Measurements from ENCODE around the gene SGF29.
"Not testable (repeated sequence)": the region's sequence is repeated elsewhere in the genome, so short reads cannot be mapped to it uniquely, and the experiment has no call there.

Gene SGF29

DNA sequence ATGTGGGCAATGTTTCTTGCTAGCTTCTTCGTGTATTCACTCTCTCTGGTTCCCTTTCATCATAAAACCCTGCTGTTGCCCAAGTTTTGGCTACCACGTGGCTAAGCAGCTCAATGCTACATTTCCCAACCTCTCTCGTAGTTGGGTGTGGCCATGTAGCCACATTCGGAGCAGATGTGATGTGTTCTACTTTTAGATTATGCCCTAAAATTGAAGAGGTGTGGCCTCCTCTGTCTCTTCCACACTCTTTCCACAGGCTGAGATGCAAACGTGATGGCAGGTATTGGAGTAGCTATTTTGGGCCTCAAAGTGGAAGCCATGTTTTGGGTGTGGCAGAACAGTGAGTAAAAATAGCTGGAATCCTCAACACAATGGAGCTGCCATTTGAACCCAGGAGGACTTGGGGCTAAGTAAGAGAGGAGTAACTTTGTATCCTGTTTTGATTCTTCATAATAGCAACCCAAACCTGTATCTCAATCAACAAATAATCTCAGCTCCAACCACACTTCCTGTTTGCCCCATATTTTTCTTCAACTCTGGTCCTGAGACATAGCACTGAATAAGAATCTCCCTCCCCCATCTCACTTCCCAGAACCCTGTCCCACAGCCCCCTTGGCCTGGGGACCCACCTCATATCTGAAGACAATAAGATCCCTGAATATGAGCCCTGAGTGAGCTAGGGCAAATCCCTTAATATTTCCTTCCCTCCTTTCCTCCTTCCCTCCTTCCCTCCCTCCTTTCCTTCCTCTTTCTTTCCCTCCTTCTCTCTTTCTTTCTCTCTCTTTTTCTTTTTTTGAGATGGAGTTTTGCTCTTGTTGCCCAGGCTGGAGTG is 19.0 kb upstream of the SGF29 start:
- no peak for DNase-seq

DNA sequence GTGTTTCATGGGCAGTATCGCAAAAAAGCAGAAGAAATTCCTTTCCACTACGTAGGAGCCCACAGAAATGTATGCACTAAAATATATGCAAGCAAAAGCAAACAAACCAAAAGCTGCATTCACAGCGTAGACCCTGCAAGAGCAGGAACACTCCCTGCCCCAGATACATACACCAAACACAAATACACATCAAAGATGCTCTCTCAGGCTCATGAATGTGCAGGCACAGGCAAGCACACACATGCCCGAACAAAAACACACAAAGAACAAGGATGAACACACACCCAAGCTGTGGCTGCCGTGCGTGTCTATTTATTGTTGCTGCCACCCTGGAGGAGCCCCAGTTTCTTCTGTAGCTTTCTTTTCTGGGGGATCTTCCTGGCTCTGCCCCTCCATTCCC is 16.6 kb upstream of the SGF29 start:
- no peak for DNase-seq

DNA sequence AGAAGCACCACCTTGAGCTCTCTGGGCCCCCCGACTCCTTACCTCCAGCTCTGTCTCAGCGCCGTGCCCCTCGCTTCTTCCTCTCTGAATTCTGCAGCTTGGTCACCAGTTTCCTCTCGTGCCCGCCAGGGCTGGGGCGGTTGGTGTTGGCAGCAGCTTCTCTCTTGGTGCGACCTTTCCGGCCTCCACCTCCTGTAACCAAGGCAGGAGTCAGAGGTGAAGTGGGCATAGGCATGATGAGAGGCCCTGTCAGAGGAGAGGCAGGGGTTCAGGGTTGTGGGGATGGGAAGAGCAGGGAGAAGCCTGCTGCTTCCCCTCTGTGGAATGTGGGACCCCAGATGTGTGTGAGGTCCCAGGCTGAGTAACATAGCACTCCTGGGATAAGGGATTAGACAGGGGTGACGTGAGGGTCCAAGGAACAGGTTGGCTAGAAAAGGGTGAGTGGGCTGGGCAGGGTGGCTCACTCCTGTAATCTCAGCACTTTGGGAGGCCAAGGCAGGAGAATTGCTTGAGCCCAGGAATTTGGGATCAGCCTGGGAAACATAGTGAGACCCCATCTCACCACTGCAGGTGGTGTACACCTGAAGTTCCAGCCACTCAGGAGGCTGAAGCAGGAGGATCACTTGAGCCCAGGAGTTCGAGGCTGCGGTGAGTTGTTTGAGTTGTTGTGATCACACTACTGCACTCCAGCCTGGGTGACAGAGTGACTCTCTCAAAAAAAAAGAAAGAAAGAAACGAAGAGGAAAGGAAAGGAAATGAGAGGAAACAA is 15.6 kb upstream of the SGF29 start:
- DNase-seq, result no peak

DNA sequence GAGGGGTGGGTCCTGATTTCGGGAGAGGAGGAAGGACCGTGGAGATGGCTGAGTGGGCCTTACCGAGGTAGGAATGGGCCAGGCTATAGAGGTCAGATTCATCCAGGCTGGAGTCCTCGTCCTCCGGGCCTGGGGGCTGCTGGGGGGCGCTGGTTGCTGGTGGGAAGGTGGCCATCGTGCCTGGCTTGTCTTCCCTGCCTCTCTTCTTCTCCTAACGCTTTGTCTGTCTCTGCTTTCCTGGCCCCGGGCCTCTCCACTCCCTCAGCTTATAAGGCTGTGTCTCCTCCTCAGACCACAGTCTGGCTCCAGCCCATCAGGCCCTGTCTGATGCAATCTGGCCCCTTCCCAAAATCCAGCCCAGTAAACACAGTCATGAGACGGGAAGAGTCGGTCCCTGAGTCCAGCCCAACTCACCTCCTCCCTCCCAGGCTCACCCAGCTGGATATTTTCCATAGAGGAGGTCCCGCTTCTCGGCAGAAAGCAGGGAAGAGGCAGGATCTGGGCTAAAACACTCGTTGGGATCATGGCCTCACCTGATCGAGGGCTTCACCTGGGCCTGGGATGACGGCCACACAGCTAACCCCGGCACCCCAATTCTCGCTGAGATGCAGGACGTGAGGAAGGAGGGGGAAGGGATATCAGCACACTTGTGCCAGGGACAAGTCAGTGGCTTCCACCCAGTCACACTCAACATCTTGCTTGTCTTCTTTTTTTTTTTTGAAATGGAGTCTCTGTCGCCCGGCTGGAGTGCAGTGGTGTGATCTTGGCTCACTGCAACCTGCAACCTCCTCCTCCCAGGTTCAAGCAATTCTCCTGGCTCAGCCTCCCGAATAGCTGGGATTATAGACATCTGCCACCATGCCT is 14.8 kb upstream of the SGF29 start, which contains the start of gene NUPR1:
Gene NUPR1 (minus strand): TSS at position 242 of the 864 bp plus-strand sequence. CDS start 67 bp downstream, at position 175.
- no peak for DNase-seq

DNA sequence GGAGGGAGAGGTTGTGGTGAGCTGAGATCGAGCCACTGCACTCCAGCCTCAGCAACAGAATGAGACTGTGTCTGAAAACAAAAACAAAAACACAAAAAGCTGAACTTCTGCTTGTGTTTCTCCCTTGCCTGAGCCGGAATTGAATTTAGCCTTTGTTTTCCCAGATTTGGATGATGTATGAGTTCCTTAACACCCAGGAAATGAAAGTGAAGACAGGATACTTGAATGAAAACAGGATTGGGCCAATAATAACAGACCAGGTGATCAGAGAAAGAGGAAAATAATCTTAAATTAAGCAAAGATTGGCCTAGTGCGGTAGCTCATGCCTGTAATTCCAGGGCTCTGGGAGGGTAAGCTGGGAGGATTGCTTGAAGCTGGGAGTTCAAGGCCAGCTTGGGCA is 13.4 kb upstream of the SGF29 start:
- DNase-seq, result no peak

DNA sequence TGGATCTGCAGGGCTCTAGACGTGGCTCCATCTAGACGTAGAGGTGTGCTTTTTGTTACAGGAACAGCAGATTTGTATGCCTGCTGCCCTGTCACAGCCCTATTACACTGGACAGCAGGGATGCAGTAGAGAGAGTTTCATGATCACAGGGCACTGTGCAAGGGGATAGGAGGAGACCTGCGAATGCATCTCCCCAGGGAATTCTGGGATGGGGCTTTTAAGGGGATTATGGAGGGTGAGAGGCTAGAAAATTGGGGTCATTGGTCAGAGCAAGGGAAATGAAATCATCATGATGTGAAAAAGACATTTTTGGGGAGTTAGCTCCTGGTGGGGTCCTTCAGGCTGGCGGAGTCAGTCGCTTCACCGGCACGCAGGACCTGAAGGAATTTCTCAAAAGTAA is 11.1 kb upstream of the SGF29 start:
- no peak for DNase-seq

DNA sequence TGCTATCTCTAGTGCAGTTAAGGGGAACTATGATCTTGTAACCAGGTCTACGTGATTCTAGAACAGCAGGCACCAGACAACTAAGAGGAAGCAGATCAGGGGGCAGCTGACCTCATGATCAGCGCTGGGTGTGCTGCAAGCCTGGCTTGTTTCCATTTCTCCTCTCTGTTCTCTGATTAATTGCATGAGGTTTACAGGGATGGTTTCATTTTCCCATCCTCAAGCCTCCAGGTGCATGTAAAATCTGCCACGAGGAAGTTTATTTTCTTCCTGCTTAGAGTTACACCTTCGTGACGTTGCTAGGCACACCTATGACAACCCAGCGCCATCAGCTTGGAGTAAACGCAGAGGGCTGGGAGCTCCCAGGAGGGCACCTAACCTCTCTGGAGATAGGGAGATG is 10.6 kb upstream of the SGF29 start:
- DNase-seq, result no peak

DNA sequence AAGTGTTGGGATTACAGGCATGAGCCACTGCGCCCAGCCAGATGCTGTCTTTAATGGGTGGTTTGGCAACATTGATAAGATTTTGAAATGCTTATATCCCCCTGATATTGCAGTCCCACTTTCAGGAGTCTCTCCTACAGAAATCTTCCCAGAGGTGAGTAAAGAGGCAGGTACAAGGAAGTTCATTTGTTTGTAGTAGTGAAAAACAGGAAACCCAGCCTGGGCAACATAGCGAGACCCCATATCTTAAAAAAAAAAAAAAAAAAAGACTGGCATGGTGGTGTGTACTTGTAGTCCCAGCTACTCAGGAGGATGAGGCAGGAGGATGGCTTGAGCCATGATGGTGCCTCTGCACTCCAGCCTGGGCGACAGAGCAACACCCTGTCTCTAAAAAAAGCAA is 8.7 kb upstream of the SGF29 start:
- no peak for DNase-seq

DNA sequence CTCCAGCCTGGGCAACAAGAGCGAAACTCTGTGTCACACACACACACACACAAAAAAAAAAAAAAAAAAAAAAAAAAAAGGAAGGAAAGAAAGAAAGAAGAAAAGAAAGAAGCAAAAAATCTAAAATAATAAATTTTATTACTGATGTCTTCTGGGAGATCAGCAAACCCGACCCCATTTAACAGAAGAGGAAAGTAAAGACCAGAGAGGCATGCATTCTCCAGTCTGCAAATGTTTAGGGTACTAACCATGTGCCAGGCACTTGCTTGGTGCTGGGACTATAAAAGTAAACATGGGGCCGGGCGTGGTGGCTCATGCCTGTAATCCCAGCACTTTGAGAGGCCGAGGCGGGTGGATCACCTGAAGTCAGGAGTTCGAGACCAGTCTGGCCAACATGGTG is 7.8 kb upstream of the SGF29 start:
- not testable (repeated sequence) for DNase-seq

DNA sequence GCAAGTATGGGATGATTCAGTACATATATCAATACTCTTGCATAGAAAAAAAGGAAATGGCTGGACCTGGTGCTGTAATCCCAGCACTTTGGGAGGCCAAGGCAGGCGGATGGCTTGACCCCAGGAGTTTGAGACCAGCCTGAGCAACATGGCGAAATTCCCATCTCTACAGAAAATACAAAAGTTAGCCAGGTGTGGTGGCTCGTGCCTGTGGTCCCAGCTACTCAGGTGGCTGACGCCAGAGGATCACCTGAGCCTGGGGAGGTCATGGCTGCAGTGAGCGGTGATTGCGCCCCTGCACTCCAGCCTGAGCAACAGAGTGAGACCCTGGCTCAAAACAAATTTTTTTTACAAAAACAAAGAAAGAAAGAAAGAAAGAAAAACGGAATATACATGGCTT is 7.1 kb upstream of the SGF29 start:
- no peak for DNase-seq

DNA sequence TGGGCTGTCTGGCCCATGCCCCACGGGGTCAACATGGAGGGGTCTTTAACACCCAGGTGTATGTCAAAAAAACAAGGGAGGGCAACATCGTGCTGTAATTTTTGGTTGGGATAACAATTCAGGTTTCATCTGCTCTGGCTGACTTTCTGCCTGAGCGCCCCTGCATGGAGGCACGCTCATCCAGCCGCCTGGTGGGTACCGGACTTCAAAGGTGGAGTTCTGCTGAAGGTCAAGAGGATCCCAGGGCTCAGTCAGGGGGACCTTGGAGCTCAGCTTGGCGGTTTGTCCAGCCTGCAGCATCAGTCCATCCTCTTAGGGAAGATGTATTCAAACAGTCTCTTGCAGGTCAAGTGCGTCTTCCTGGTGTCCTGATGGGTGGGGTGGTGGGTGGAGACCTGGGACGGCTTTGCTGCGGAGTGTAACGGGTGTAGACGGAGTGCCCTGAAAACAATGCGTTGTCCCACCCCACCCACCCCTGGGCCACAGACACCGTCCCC is 5.4 kb upstream of the SGF29 start:
- no peak for DNase-seq

DNA sequence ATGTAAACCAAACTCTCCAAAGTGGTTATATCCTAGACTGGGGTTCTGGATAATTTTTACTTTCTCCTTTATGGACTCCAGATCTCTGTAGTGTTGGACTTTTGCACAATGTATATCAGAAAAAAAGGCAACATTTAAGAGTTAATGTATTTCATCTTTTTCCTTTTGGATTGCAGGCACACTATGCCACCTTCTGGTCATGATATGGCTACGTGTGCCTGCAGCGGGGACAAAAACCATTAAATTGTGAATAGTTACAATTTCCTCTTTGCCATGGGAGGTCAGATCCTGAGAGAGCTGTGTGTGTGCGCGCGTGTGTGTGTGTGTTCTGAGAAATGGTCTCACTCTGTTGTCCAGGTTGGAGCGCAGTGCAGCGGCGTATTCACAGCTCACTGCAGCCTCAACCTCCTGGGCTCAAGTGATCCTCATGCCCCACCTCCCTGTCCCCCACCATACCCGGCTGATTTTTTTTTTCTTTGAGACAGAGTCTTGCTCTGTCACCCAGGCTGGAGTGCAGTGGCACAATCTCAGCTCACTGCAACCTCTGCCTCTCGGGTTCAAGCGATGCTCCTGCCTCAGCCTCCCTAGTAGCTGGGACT is 4.3 kb upstream of the SGF29 start:
- DNase-seq, result no peak

DNA sequence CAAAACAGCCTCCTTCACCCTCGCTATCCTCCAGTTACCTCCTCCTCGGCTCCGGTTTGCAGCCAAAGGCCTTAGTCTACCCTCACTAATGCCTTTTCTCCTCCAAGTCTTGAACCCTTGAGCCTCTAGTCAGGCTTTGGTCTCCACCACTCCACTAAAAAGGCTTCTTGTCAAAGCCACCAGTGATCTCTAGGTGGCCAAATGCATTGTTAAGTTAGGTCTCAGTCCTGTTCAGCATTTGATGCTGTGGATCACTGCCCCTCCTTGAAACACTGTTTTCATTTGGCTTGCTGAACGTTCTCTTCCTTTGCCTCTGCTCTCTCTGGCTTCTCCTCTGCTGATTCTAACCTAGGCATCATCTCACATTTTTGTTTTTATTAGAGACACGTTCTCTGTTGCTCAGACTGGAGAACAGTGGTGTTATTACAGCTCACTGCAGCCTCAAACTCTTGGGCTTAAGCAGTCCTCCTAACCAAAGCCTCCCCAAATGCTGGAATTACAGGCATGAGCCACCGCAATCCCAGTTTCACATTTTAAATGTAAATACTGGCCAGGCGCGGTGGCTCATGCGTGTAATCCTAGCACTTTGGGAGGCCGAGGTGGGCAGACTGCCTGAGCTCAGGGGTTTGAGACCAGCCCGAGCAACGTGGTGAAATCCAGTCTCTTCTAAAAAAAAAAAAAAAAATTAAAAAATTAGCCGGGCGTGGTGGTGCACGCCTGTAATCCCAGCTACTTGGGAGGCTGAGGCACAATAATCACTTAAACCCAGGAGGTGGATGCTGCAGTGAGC is 1.1 kb downstream of the SGF29 start:
- no peak for DNase-seq

DNA sequence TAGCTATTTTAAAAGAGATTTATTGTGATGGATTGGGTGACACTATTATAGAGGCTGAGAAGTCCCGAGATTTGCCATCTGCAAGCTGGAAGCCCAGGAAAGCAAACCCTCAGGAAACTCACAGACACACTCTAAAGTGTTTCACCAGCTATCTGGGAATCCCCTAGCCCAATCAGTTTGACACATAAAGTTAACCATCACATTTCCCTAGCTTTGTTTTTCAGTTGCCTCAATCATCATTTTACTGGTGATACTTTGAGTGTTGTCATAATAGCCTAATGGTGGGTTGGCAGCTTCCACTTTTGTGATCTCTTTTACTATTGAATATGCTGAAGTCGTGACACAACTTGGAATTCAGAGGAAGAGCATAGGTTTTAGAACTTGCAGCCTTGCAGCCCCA is 1.8 kb downstream of the SGF29 start:
- DNase-seq, result no peak

DNA sequence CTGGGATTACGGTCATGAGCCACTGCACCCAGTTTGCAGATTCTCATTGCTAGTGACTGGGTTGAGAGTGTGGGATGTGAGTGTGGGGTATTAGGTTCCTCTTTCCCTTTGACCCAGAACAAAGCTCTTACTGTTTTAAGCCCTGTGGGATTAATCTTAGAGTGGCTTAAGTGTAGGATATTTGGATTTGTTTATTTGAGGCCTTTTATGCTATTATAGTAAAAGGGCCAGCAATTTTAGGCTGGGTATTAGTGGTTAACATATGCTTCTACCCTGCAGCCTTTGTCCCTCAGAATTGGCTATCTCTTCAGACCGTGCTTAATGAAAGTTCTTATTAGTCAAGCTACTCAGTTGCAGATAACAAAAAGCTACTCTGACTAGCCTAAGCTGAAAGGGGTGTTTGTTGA is 3.2 kb downstream of the SGF29 start:
- no peak for DNase-seq

DNA sequence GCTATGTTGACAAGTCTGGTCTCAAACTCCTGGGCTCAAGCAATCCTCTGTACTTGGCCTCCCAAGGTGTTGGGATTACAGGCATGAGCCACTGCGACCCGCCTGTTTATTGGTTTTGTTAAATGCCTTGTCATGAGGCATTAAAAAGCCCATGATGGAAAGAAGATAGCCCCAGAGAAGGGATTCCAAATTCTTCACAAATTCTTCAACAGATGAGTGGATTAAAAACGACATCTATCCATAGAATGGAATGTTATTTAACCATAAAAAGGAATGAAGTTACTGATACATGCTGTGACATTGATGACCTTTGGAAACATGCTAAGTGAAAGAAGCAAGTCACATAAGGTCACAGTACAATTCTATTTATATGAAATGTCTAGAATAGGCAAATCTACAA is 4.7 kb downstream of the SGF29 start:
- no peak for DNase-seq

DNA sequence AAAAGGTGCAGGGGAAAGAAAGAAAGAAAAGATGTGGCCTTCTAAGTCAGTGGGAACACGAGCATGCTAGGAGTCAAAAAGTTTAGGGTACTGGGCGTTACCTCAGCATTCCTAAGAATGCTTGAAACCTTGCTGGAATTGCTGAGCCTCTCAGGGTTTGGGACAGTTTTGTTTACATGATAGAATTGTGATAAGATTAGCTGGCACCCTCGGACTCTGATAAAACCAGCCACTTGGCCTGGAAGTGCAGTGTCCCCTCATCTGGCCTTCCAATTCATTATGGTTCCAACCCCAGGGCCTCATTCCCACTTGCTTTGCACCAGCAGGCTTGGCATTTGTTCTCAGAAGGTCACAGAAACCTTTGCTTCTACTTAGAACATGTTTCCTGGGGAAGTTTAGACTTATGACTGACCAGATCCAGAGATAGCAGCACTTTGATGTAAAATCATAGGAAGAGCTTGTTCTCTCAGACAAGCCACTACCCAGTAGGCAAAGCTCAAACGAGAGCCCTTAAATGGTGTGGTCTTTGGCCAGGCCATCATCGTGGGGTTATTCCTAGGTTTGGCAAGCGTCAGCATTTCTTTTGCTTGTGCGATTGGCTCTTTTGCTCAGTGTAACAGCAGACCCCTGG is 8.0 kb downstream of the SGF29 start:
- no peak for DNase-seq

DNA sequence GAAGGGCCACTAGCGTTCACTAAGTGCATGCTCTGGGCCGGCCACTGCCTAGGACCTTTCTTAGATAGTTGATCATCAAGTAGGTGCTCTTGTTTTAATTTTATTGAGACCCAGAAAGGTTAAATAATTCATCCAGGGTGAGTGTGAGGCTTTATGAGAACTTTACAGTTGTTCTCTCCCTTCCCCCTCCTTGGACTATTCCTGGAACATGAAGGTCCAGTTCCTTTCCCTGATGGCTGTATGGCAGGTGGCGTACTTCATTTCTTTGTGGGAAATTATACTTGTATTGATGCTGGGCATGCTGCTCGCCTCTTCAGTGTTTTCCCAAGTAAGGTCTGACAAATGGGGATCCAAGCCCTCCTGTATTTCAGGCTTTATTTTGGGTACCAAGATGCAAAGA is 8.5 kb downstream of the SGF29 start:
- no peak for DNase-seq

DNA sequence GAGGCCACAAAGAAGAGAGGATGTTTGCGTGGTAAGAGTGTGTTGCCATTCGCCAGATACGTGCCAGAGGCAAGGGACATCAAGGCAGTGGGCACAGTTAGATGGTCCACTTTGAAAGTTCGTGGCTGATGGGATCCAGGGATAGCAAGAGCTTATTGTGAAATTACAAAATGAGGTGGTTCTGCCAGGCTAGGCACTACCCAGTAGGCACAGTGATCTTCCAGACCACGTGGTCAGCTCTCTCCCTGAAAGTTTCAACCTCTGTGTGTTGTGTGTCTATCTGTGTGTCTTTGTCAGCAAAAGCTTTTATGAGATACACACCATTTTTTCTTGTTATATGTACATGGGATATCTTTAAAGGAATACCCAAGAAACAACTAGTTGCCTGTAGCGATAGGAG is 9.5 kb downstream of the SGF29 start:
- DNase-seq, result no peak

DNA sequence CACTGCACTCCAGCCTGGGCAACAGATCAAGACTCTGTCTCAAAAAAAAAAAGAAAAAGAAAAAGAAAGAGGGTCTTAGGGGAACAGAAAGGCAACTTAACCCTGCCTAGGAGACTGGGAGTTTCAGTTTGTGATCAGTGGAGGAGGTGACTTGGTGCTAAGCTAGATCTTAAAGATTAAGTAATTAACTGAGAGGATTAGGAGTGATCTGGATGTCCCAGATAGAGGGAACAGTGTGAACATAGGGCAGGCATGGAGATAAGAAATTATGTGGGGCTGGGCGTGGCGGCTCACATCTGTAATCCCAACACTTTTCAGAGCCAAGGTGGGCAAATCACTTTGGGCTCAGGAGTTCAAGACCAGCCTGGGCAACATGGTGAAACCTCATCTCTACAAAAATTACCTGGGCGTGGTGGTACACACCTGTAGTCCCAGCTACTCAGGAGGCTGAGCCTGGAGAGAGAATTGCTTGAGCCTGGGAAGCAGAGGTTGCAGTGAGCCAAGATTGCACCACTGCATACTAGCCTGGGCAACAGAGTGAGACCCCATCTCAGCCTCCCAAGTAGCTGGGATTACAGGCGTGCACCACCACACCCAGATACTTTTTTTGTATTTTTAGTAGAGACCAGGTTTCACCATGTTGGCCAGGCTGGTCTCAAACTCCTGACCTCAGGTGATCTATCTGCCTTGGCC is 12.7 kb downstream of the SGF29 start:
- not testable (repeated sequence) for DNase-seq

DNA sequence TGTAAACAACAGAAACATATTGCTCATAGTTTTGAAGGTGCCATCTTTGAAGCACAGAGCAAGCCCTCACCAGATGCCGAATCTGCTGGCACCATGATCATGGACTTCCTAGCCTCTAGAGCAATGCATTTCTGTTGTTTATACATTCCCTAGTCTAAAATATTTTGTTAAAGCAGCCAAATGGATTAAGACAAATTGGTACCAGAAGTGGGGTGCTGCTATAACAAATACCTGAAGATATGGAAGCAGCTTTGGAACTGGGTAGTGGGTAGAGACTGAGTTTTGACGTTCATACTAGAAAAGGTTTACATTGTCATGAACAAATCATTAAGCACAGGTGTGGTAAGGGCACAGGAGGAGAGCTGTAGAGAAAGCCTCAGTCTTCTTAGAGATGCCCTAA is 13.6 kb downstream of the SGF29 start:
- DNase-seq, result no peak
